Trophoblast cell (in vitro differentiated cells and primary cell): Measurements from ENCODE around the gene FAM110A.

Experiments used
- DNase-seq, 2 donors: peaks; one replicate each; pipeline ENCODE4 v3.0.0-alpha.2; 2016
- H2AFZ ChIP-seq: 2 replicates; pipeline ENCODE4 v1.6.1; 2013; ENCODE audit warnings: low read length, moderate library complexity, mild to moderate bottlenecking; ENCODE audit not compliant: insufficient read depth, poor library complexity
- H2AK5ac ChIP-seq: 2 replicates; pipeline ENCODE4 v1.6.1; 2013; ENCODE audit warnings: mild to moderate bottlenecking, low read length
- H2BK120ac ChIP-seq: 2 replicates; pipeline ENCODE4 v1.6.1; 2013; ENCODE audit warnings: low read length, mild to moderate bottlenecking, moderate library complexity; ENCODE audit not compliant: insufficient read depth, poor library complexity
- H2BK12ac ChIP-seq: 2 replicates; pipeline ENCODE4 v1.6.1; 2013; ENCODE audit warnings: mild to moderate bottlenecking, low read length, moderate library complexity
- H2BK5ac ChIP-seq: 2 replicates; pipeline ENCODE4 v1.6.1; 2013; ENCODE audit warnings: low read length, low read depth, moderate library complexity, mild to moderate bottlenecking; ENCODE audit not compliant: poor library complexity
- H3K14ac ChIP-seq: 2 replicates; pipeline ENCODE4 v1.6.1; 2013; ENCODE audit warnings: mild to moderate bottlenecking, low read length
- H3K18ac ChIP-seq: 2 replicates; pipeline ENCODE4 v1.6.1; 2013; ENCODE audit warnings: mild to moderate bottlenecking, low read length
- H3K23ac ChIP-seq: 2 replicates; pipeline ENCODE4 v1.6.1; 2013; ENCODE audit warnings: low read length
- H3K27ac ChIP-seq: 2 replicates; pipeline ENCODE4 v1.5.1; 2013; ENCODE audit warnings: low read depth, mild to moderate bottlenecking, inconsistent platforms, low read length, moderate library complexity
- H3K27me3 ChIP-seq: 2 replicates; pipeline ENCODE4 v1.6.1; 2013; ENCODE audit warnings: inconsistent platforms, mild to moderate bottlenecking, low read length, moderate library complexity; ENCODE audit not compliant: insufficient read depth
- H3K36me3 ChIP-seq, 2 experiments: 1 replicate in 1 of 2; 2 replicates in 1 of 2; pipeline ENCODE4 v1.6.1; 2013; ENCODE audit warnings: low read length in 2 of 2, mild to moderate bottlenecking in 2 of 2, moderate library complexity in 1 of 2; ENCODE audit not compliant: insufficient read depth in 2 of 2, control insufficient read depth in 1 of 2
- H3K4ac ChIP-seq: 2 replicates; pipeline ENCODE4 v1.6.1; 2013; ENCODE audit warnings: low read depth, mild to moderate bottlenecking, low read length, moderate library complexity
- H3K4me1 ChIP-seq, 2 experiments: 1 replicate in 1 of 2; 2 replicates in 1 of 2; pipeline ENCODE4 v1.6.1; 2013; ENCODE audit warnings: low read length in 2 of 2, mild to moderate bottlenecking in 2 of 2, moderate library complexity in 1 of 2; ENCODE audit not compliant: insufficient read depth in 2 of 2, control insufficient read depth in 1 of 2
- H3K4me2 ChIP-seq: 2 replicates; pipeline ENCODE4 v1.6.1; 2013; ENCODE audit warnings: inconsistent platforms, mild to moderate bottlenecking, low read length, moderate library complexity
- H3K4me3 ChIP-seq: 2 replicates; pipeline ENCODE4 v1.5.1; 2013; ENCODE audit warnings: mild to moderate bottlenecking, low read depth, low read length, inconsistent platforms
- H3K79me1 ChIP-seq: one replicate; pipeline ENCODE4 v1.6.1; 2013; ENCODE audit warnings: low read length
- H3K79me2 ChIP-seq: 2 replicates; pipeline ENCODE4 v1.6.1; 2013; ENCODE audit warnings: low read length, mild to moderate bottlenecking; ENCODE audit not compliant: control insufficient read depth, insufficient read depth, poor library complexity
- H3K9ac ChIP-seq: 2 replicates; pipeline ENCODE4 v1.6.1; 2013; ENCODE audit warnings: mild to moderate bottlenecking, low read length
- H3K9me3 ChIP-seq: 2 replicates; pipeline ENCODE4 v1.6.1; 2013; ENCODE audit warnings: low read depth, mild to moderate bottlenecking, control low read depth, inconsistent platforms, low read length; ENCODE audit not compliant: insufficient read depth
- H4K12ac ChIP-seq: 2 replicates; pipeline ENCODE4 v1.6.1; 2013; ENCODE audit warnings: low read depth, mild to moderate bottlenecking, low read length, moderate library complexity
- H4K8ac ChIP-seq: 2 replicates; pipeline ENCODE4 v1.6.1; 2013; ENCODE audit warnings: low read depth, mild to moderate bottlenecking, low read length, moderate library complexity
- H4K91ac ChIP-seq: one replicate; pipeline ENCODE4 v1.6.1; 2013; ENCODE audit warnings: low read depth, mild to moderate bottlenecking, low read length, moderate library complexity
- WGBS: extraction: QIAGEN DNeasy Blood & Tissue Kit; methylation state at CpG from one replicate; pipeline ENCODE4 v1.1.7; 2013; ENCODE audit warnings: missing lambda C conversion rate; ENCODE audit not compliant: insufficient read length, insufficient coverage; ENCODE audit errors: extremely low coverage; 5-methylcytosine and 5-hydroxymethylcytosine counted together

FAM110A gene

DNA sequence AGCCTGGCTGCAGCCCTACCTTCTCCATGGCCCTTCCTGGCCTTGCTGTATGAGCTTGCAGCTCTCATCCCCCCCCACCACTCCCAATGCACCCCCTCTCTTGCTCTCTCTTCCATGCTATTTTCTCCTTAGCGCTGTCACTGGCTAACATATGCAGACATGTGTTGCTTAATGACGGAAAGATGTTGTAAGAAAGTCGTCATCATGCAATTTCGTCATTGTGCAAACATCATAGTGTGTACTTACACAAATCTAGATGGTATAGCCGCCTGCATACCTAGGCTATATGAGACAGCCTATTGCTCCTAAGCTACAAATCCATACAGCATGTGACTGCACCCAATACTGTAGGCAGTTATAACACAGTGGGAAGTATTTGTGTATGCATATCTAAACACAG, 55.6 kb downstream of the FAM110A start:
- no peak overlapping the region for H3K4me2 ChIP-seq
- no peaks in the 10 kb centered on the region for H3K79me1 ChIP-seq
- no peak overlapping the region for H3K18ac ChIP-seq
- H3K9me3 ChIP-seq = peaks cover 2% of the 10 kb centered on the region
- whole genome bisulfite sequencing = no CpG with 5 or more reads among the region's 5 CpGs
- H3K14ac ChIP-seq = no peak overlapping the region
- H3K27me3 ChIP-seq = no peaks in the 10 kb centered on the region
- no peak overlapping the region for H2BK120ac ChIP-seq
- H4K8ac ChIP-seq = no peak overlapping the region
- no peak overlapping the region for H2BK5ac ChIP-seq
- H3K23ac ChIP-seq = no peak overlapping the region
- no peak overlapping the region for H3K9ac ChIP-seq
- H3K36me3 ChIP-seq = no peaks in the 10 kb centered on the region
- H3K4me1 ChIP-seq = no peaks in the 10 kb centered on the region
- H2AFZ ChIP-seq = no peak overlapping the region
- DNase-seq = peak in 1 of 2 donors; percentile 33
- H3K4ac ChIP-seq = no peak overlapping the region
- H4K12ac ChIP-seq = no peak overlapping the region
- H3K79me2 ChIP-seq = no peaks in the 10 kb centered on the region
- no peak overlapping the region for H2AK5ac ChIP-seq
- H3K4me3 ChIP-seq = no peak overlapping the region
- H2BK12ac ChIP-seq = no peak overlapping the region
- H3K27ac ChIP-seq = no peak overlapping the region
- no peak overlapping the region for H4K91ac ChIP-seq

DNA sequence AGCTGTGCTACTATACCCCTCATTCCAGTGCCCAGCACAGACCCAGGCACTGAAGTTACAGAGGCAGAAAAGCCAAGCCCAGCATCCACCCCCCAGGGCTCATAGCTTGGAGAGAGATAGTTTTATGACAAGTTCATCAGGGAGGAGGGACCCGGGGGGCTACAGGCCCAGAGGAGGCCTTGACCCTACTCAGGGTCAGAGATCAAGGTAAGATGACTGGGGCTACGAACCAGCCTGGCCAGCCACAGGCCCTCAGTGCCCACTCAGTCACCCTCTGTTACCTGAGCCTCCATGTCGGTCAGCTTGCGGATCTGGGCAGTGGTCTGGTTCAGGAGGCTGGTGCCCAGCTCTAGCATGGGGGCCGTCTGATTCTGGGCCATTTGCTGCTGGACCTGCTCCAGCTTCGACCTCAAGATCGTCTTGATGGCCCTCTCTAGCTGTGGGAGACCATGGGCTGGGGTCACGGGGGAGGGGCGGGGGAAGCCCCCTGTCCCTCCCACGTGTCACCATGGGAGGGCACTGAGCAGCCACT, 56.5 kb downstream of the FAM110A start:
- no peaks in the 10 kb centered on the region for H3K27me3 ChIP-seq
- H4K12ac ChIP-seq = no peak overlapping the region
- H2BK5ac ChIP-seq = no peak overlapping the region
- no peak overlapping the region for H2BK12ac ChIP-seq
- no peaks in the 10 kb centered on the region for H3K79me2 ChIP-seq
- H4K91ac ChIP-seq = no peak overlapping the region
- H3K4me3 ChIP-seq = no peak overlapping the region
- no peak overlapping the region for H2BK120ac ChIP-seq
- H3K36me3 ChIP-seq = no peaks in the 10 kb centered on the region
- no peaks in the 10 kb centered on the region for H3K4me1 ChIP-seq
- peaks cover 4% of the 10 kb centered on the region for H3K9me3 ChIP-seq
- WGBS = no CpG with 5 or more reads among the region's 10 CpGs
- H3K4me2 ChIP-seq = no peak overlapping the region
- no peak for DNase-seq
- H3K14ac ChIP-seq = no peak overlapping the region
- no peak overlapping the region for H2AFZ ChIP-seq
- no peak overlapping the region for H3K23ac ChIP-seq
- no peaks in the 10 kb centered on the region for H3K79me1 ChIP-seq
- H3K18ac ChIP-seq = no peak overlapping the region
- H4K8ac ChIP-seq = no peak overlapping the region
- no peak overlapping the region for H3K9ac ChIP-seq
- H3K27ac ChIP-seq = no peak overlapping the region
- H3K4ac ChIP-seq = no peak overlapping the region
- H2AK5ac ChIP-seq = no peak overlapping the region

DNA sequence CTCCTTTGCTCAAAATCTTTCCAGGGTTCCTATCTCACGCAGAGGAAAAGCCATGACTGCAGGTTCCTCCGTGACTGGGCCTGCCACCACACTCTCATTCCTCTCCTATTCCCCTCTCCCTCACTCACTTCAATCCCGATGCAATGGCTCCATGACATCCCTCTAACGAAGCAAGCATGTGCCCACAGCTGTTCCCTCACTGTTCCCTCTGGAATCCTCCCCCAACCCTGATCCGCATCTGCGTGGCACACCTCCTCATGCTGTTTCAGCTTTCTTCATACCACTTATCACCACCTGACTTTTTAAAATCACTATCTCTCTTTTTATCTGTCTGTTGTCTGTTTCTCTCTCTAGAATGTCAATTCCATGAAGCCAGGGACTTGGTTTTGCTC, 57.1 kb downstream of the FAM110A start:
- Histone ChIP-seq H2AK5ac (no peak overlapping the region), H2BK120ac (no peak overlapping the region), H3K9ac (no peak overlapping the region), H3K4me3 (no peak overlapping the region), H2AFZ (no peak overlapping the region), H4K12ac (no peak overlapping the region), H3K4ac (no peak overlapping the region), H3K27ac (no peak overlapping the region), H3K23ac (no peak overlapping the region), H3K18ac (no peak overlapping the region), H2BK5ac (no peak overlapping the region), H3K14ac (no peak overlapping the region), H3K4me2 (no peak overlapping the region), H3K79me1 (no peaks in the 10 kb centered on the region), H3K79me2 (no peaks in the 10 kb centered on the region), H3K4me1 (no peaks in the 10 kb centered on the region), H3K36me3 (no peaks in the 10 kb centered on the region), H4K91ac (no peak overlapping the region), H3K27me3 (no peaks in the 10 kb centered on the region), H2BK12ac (no peak overlapping the region), H3K9me3 (peaks cover 4% of the 10 kb centered on the region), H4K8ac (no peak overlapping the region)
- DNase-seq = no peak
- WGBS = no CpG with 5 or more reads among the region's 6 CpGs

DNA sequence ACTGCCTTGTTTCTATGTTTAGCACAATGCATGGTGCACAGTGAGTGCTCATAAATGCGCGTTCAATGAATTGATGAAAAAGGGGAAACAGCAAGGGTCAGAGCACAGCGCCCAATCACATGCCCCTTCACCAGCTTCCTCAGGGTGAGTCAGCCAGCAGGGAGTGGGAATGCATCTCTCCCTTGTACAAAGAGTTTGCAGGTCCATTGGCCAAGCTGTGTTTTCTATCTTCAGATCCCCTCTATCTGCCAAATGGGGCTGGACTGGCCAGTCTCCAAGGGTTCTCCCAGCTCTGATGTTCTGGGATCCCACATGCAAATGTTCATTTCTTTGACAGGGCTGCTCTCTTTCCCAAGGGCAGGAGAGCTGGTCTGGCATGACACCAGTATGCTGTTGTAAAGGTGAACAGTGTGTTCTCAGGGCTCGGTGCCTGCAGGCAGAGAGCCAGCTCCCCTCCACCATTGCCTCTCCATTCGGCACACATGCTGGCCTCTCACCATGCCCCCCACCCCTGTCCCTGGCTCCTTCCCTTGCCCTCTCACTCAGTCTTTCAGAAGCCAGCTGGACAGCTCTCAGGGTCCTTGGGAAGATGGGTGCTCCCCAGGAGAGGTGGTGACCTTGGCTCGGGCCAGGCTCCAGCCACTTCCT, 57.7 kb downstream of the FAM110A start:
- H3K27me3 ChIP-seq = no peaks in the 10 kb centered on the region
- H3K79me1 ChIP-seq = no peaks in the 10 kb centered on the region
- H2BK120ac ChIP-seq = no peak overlapping the region
- no peak overlapping the region for H4K91ac ChIP-seq
- no peak overlapping the region for H3K27ac ChIP-seq
- no peak overlapping the region for H4K8ac ChIP-seq
- no peak overlapping the region for H3K4me2 ChIP-seq
- no peaks in the 10 kb centered on the region for H3K79me2 ChIP-seq
- no peaks in the 10 kb centered on the region for H3K4me1 ChIP-seq
- H3K36me3 ChIP-seq = no peaks in the 10 kb centered on the region
- no peak overlapping the region for H3K14ac ChIP-seq
- peaks cover 4% of the 10 kb centered on the region for H3K9me3 ChIP-seq
- no peak overlapping the region for H2BK5ac ChIP-seq
- no peak overlapping the region for H3K4me3 ChIP-seq
- H2BK12ac ChIP-seq = no peak overlapping the region
- no peak overlapping the region for H4K12ac ChIP-seq
- H3K9ac ChIP-seq = no peak overlapping the region
- H2AK5ac ChIP-seq = no peak overlapping the region
- H3K4ac ChIP-seq = no peak overlapping the region
- no peak overlapping the region for H2AFZ ChIP-seq
- WGBS = no CpG with 5 or more reads among the region's 6 CpGs
- no peak overlapping the region for H3K23ac ChIP-seq
- no peak overlapping the region for H3K18ac ChIP-seq
- no peak for DNase-seq
